Left ventricle myocardium inferior (tissue), 1 donor: Measurements from ENCODE around the gene GRB10. TPM values are rescaled to one million over a fixed set of nuclear protein-coding genes. Genes with fewer than 3 reads are reported as not detected.

ENCODE experiments used
- DNase-seq: peaks from one replicate; pipeline ENCODE4 v3.0.0-alpha.2; 2020
- H3K27ac ChIP-seq: fragments of 200-600 bp; replicated peaks from 2 replicates; pipeline ENCODE4 v1.8.0; 2021
- H3K27me3 ChIP-seq: fragments of 200-600 bp; 2 replicates; pipeline ENCODE4 v1.8.0; 2021; ENCODE audit warnings: low read depth
- H3K36me3 ChIP-seq: fragments of 200-600 bp; 2 replicates; pipeline ENCODE4 v1.8.0; 2021
- H3K4me1 ChIP-seq: fragments of 200-600 bp; 2 replicates; pipeline ENCODE4 v1.8.0; 2021
- H3K4me3 ChIP-seq: fragments of 200-600 bp; 2 replicates; pipeline ENCODE4 v1.8.0; 2021; ENCODE audit warnings: mild to moderate bottlenecking, moderate library complexity
- H3K9me3 ChIP-seq: fragments of 200-600 bp; replicated peaks from 2 replicates; pipeline ENCODE4 v1.8.0; 2021
- intact Hi-C: fragments of 100-400 bp; cut with micrococcal nuclease; formaldehyde crosslinking; loops from one replicate; pipeline ENCODE4 v1.11.0; 2022
- total RNA-seq: library from RNA; stranded (reverse); fragmentation: NEBNext Ultra II Directional; extraction: Animal tissue kit (Norgen Biotek cat#: 25700); gene quantifications from one replicate; pipeline ENCODE4 v1.2.1, GENCODE V29; 2021
- TF ChIP-seq, protein P1 (sequence below): fragments of 200-600 bp; IDR thresholded peaks from 2 replicates; pipeline ENCODE4 v1.8.0; 2021; ENCODE audit warnings: antibody characterized with exemption, mild to moderate bottlenecking, borderline replicate concordance
- donor health status: DM: no; HTN: yes; CAD: no; lungs with severe emphysema.

The GRB10 gene
- total RNA-seq, 1 donor from 2014 or later: 40.6 TPM

DNA sequence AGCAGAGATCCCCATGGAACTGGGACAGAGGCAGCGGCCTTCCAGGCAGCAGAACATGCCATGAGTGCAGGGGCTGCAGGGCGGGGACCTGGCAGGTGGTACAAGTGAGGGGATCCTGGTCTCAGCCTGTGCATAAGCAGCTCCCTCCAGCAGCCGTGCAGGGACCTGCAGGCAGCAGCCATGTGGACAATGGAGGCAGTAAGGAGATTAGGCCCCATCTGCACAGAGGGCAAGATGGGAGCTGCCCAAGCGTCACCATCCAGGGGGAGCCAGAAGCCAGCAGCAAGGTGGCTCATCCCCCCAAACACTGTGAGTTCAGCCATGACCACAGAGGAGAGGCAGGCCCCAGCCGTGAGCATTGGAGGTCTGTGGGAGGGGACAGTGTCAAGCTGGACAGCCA lies 220.6 kb downstream of the GRB10 start:
- TF ChIP-seq, protein P1, sequence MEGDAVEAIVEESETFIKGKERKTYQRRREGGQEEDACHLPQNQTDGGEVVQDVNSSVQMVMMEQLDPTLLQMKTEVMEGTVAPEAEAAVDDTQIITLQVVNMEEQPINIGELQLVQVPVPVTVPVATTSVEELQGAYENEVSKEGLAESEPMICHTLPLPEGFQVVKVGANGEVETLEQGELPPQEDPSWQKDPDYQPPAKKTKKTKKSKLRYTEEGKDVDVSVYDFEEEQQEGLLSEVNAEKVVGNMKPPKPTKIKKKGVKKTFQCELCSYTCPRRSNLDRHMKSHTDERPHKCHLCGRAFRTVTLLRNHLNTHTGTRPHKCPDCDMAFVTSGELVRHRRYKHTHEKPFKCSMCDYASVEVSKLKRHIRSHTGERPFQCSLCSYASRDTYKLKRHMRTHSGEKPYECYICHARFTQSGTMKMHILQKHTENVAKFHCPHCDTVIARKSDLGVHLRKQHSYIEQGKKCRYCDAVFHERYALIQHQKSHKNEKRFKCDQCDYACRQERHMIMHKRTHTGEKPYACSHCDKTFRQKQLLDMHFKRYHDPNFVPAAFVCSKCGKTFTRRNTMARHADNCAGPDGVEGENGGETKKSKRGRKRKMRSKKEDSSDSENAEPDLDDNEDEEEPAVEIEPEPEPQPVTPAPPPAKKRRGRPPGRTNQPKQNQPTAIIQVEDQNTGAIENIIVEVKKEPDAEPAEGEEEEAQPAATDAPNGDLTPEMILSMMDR: no peak
- no peak overlapping the region for H3K27ac ChIP-seq
- H3K27me3 ChIP-seq: peaks cover 74% of the 10 kb centered on the region
- no peak for DNase-seq
- no peak overlapping the region for H3K4me3 ChIP-seq
- intact Hi-C loops: no loop called here
- H3K4me1 ChIP-seq: no peaks in the 10 kb centered on the region
- no peaks in the 10 kb centered on the region for H3K36me3 ChIP-seq
- H3K9me3 ChIP-seq: no peaks in the 10 kb centered on the region

- TF ChIP-seq, protein P1: no peak
- Histone ChIP-seq H3K27me3 (peaks cover 72% of the 10 kb centered on the region), H3K4me3 (no peak overlapping the region), H3K36me3 (no peaks in the 10 kb centered on the region), H3K27ac (no peak overlapping the region), H3K4me1 (no peaks in the 10 kb centered on the region), H3K9me3 (no peaks in the 10 kb centered on the region)
- intact Hi-C loops: no loop called here
- DNase-seq: no peak
These were observed 221.8 kb downstream of the GRB10 start for GRCh38 chr7:50560865-50561351.

- DNase-seq: no peak
- H3K36me3 ChIP-seq: no peaks in the 10 kb centered on the region
- no peak overlapping the region for H3K27ac ChIP-seq
- no peaks in the 10 kb centered on the region for H3K9me3 ChIP-seq
- H3K4me3 ChIP-seq: no peak overlapping the region
- TF ChIP-seq, protein P1: no peak
- no peaks in the 10 kb centered on the region for H3K4me1 ChIP-seq
- H3K27me3 ChIP-seq: peaks cover 72% of the 10 kb centered on the region
- intact Hi-C loops: no loop called here
These were observed 222.8 kb downstream of the GRB10 start for GRCh38 chr7:50559881-50560280.

DNA sequence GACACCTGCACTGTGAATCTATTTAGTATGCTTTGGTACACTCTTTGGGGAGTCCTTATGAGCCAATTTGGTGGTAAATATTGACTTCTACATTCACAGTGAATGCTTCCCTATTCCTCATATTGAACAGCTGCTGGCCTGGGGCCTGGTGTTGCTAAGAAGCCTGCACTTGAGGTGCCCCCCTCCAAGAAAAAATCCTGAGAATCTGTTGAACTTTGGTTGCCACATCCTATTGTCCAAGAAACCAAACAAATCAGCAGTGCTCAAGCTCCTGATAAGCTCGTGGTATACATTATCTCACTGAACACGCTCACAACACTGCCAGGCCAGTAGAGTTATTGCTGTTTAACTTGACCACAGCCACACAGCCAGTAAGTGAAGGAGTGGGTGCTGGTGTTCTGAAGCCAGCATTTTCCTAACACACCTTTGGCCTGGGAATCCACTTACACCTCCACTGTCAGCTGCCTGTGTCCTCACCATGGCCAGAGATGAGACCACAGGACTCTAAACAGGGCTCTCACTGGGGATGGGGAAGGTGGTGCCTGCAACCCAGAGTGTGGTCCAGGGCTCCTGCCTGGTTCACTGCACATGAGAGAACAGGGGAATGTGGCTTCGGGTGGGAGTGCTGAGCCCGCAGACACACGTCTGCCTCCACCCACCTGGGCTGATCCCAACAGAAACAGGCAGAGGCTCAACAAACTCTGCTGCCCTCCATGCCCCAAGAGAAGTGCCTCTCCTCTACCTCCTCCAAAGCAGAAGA lies 224.2 kb downstream of the GRB10 start:
- intact Hi-C loops: no loop called here
- DNase-seq: no peak
- H3K4me1 ChIP-seq: no peaks in the 10 kb centered on the region

DNA sequence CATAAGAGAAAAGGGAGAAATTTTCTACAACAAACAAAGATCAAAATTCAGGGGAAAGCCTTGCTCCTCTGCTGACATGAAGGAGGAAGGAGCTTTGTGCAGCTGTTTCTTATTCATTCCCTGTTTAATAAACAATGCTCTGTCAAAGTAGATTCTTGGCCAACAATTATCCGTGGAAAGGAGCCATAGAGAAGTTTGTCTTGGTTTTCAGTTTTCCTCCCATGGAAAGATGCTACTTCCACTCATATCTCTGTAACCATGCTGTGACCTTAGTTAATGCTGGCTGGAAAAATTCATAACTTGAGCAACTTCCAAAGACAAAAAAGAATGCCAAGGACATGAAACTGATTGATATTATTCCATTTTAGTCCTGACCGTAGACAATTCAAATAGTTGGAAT lies 225.6 kb downstream of the GRB10 start:
- Histone ChIP-seq H3K27ac (no peak overlapping the region), H3K36me3 (no peaks in the 10 kb centered on the region), H3K4me3 (no peak overlapping the region), H3K4me1 (no peaks in the 10 kb centered on the region), H3K27me3 (peaks cover 59% of the 10 kb centered on the region), H3K9me3 (no peaks in the 10 kb centered on the region)
- DNase-seq: no peak
- TF ChIP-seq, protein P1: no peak
- intact Hi-C loops: no loop called here

More for the DNA sequence above, 224.2 kb downstream of the GRB10 start:
- TF ChIP-seq, protein P1: no peak
- H3K4me3 ChIP-seq: no peak overlapping the region
- H3K9me3 ChIP-seq: no peaks in the 10 kb centered on the region
- peaks cover 70% of the 10 kb centered on the region for H3K27me3 ChIP-seq
- H3K36me3 ChIP-seq: no peaks in the 10 kb centered on the region
- no peak overlapping the region for H3K27ac ChIP-seq
